ENCODE data around the gene RNF208.

RNF208 gene

DNA sequence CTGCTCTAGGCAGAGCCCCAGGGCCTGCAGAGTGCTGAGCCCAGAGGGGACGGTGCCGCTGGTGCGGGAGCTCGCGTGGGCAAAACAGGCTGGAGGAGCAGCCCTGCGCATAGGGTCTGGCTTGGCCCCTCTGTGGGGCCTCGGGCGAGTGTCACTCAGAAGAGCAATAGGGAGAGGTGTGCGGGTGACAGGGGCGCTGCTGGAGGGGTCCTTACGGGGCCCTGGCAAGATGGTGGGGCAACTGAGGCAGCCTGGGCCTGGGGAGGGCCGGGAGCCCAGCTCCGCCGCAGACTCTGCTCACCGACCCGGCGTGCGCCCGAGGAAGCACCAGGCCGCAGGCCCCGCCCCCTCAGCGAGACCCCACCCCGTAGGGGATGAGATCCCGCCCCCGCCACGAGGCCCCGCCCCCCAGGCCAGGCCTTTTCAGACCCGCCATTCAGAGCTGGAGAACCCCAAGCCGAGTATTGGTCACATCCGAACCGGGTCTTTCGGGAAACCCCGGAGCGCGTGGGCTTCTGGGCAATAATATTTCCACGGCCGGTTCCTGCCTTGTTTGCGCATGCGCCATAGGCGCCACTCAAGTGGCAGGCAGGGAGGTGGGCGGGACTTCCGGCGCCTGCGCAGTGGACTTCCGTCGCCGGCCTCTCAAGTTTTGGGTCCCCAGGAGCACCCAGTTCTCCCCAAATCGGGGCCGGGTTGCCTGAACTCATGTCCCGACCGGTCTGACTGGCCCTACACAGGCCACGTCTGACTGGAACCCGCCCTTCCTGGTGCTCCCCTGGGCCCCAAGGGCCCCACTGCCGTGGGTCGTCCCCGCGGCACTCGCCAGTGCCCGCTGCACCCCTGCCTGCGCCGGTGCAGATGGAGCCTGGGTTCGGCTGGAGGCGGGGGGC is 1.3 kb upstream of the RNF208 start:
- Histone ChIP-seq H3K23ac (ENCODE audit: low read length in 2 of 2) (peak overlapping the region in 1 of 2 experiments; percentile 36), H3K27me3 (ENCODE audit: control insufficient read depth in 1 of 2, insufficient read depth in 1 of 2, low read length in 2 of 2) (peaks cover 0 to 4% of the 10 kb centered on the region in 2 experiments), H3K18ac (ENCODE audit: low read depth in 1 of 2, low read length in 2 of 2) (peak overlapping the region; percentile 74 to 93), H3K27ac (ENCODE audit: low read length, poor library complexity, severe bottlenecking) (peak overlapping the region; percentile 25), H3K36me3 (ENCODE audit: control insufficient read depth in 1 of 2, insufficient read depth in 2 of 2, low read depth in 1 of 2, low read length in 2 of 2) (peaks cover 0 to 10% of the 10 kb centered on the region in 2 experiments), H3K14ac (ENCODE audit: low read length in 2 of 2) (peak overlapping the region in 1 of 2 experiments; percentile 97), H3K79me1 (replicated peaks; ENCODE audit: low read length, poor library complexity, severe bottlenecking) (no peaks in the 10 kb centered on the region), H2BK5ac (ENCODE audit: low read depth, low read length, poor library complexity, severe bottlenecking) (no peak overlapping the region), H2BK120ac (ENCODE audit: low read depth, low read length) (no peak overlapping the region), H2AK5ac (ENCODE audit: low read length, severe bottlenecking) (no peak overlapping the region), H3K4ac (ENCODE audit: low read depth in 1 of 2, low read length in 2 of 2) (peak overlapping the region in 1 of 2 experiments; percentile 90), H3K4me3 (ENCODE audit: insufficient read depth in 1 of 2, low read depth in 1 of 2, low read length in 2 of 2) (peak overlapping the region; percentile 71 to 86), H4K91ac (ENCODE audit: low read length) (peak overlapping the region; percentile 86), H3K9ac (ENCODE audit: low read length) (peak overlapping the region; percentile 92), H3K4me1 (ENCODE audit: control insufficient read depth, insufficient read depth, low read depth, low read length) (peaks cover 59% of the 10 kb centered on the region), H3K9me3 (ENCODE audit: control insufficient read depth, low read length) (no peaks in the 10 kb centered on the region), H2AFZ (ENCODE audit: low read depth, low read length) (peak overlapping the region; percentile 96), H2BK12ac (ENCODE audit: low read length in 2 of 2) (no peak overlapping the region), H3K4me2 (ENCODE audit: low read length, poor library complexity, severe bottlenecking) (peak overlapping the region; percentile 85), H4K8ac (ENCODE audit: low read length) (peak overlapping the region; percentile 92), H2BK15ac (ENCODE audit: low read depth, poor library complexity, severe bottlenecking) (no peak overlapping the region)
- 1% methylated on average over 62 of the region's 63 CpGs for WGBS
- DNase-seq = peak; percentile 98

GRCh38 chr9:137221506-137222111 is 431 bp downstream of the RNF208 start:
- 23% methylated on average over 27 of the region's 61 CpGs for WGBS
- peak overlapping the region; percentile 80 for H3K4me2 ChIP-seq (ENCODE audit: low read length, poor library complexity, severe bottlenecking)

GRCh38 chr9:137221095-137221505 is 940 bp downstream of the RNF208 start:
- Histone ChIP-seq H3K79me1 (replicated peaks; ENCODE audit: low read length, poor library complexity, severe bottlenecking) (no peaks in the 10 kb centered on the region), H2BK12ac (ENCODE audit: low read length in 2 of 2) (no peak overlapping the region), H3K27ac (ENCODE audit: low read length, poor library complexity, severe bottlenecking) (no peak overlapping the region), H3K4me2 (ENCODE audit: low read length, poor library complexity, severe bottlenecking) (peak overlapping the region; percentile 80), H4K91ac (ENCODE audit: low read length) (no peak overlapping the region), H3K9me3 (ENCODE audit: control insufficient read depth, low read length) (no peaks in the 10 kb centered on the region), H3K4me3 (ENCODE audit: insufficient read depth in 1 of 2, low read depth in 1 of 2, low read length in 2 of 2) (no peak overlapping the region), H3K14ac (ENCODE audit: low read length in 2 of 2) (no peak overlapping the region), H4K8ac (ENCODE audit: low read length) (no peak overlapping the region), H3K9ac (ENCODE audit: low read length) (no peak overlapping the region), H2AK5ac (ENCODE audit: low read length, severe bottlenecking) (no peak overlapping the region), H3K4me1 (ENCODE audit: control insufficient read depth, insufficient read depth, low read depth, low read length) (peaks cover 70% of the 10 kb centered on the region), H3K4ac (ENCODE audit: low read depth in 1 of 2, low read length in 2 of 2) (no peak overlapping the region), H2AFZ (ENCODE audit: low read depth, low read length) (no peak overlapping the region), H3K18ac (ENCODE audit: low read depth in 1 of 2, low read length in 2 of 2) (no peak overlapping the region), H3K23ac (ENCODE audit: low read length in 2 of 2) (no peak overlapping the region), H2BK120ac (ENCODE audit: low read depth, low read length) (no peak overlapping the region), H2BK15ac (ENCODE audit: low read depth, poor library complexity, severe bottlenecking) (no peak overlapping the region), H3K36me3 (ENCODE audit: control insufficient read depth in 1 of 2, insufficient read depth in 2 of 2, low read depth in 1 of 2, low read length in 2 of 2) (peaks cover 0 to 19% of the 10 kb centered on the region in 2 experiments), H2BK5ac (ENCODE audit: low read depth, low read length, poor library complexity, severe bottlenecking) (no peak overlapping the region), H3K27me3 (ENCODE audit: control insufficient read depth in 1 of 2, insufficient read depth in 1 of 2, low read length in 2 of 2) (no peaks in the 10 kb centered on the region)
- no peak for DNase-seq
- WGBS = 92% methylated on average over 8 of the region's 14 CpGs

More at GRCh38 chr9:137221506-137222111, 431 bp downstream of the RNF208 start:
- Histone ChIP-seq H4K8ac (ENCODE audit: low read length) (peak overlapping the region; percentile 50), H3K27me3 (ENCODE audit: control insufficient read depth in 1 of 2, insufficient read depth in 1 of 2, low read length in 2 of 2) (no peaks in the 10 kb centered on the region), H3K27ac (ENCODE audit: low read length, poor library complexity, severe bottlenecking) (no peak overlapping the region), H3K36me3 (ENCODE audit: control insufficient read depth in 1 of 2, insufficient read depth in 2 of 2, low read depth in 1 of 2, low read length in 2 of 2) (peaks cover 0 to 14% of the 10 kb centered on the region in 2 experiments), H3K18ac (ENCODE audit: low read depth in 1 of 2, low read length in 2 of 2) (peak overlapping the region in 1 of 2 experiments; percentile 31), H2BK5ac (ENCODE audit: low read depth, low read length, poor library complexity, severe bottlenecking) (no peak overlapping the region), H2BK12ac (ENCODE audit: low read length in 2 of 2) (no peak overlapping the region), H2BK120ac (ENCODE audit: low read depth, low read length) (no peak overlapping the region), H2AFZ (ENCODE audit: low read depth, low read length) (no peak overlapping the region), H3K9ac (ENCODE audit: low read length) (no peak overlapping the region), H3K4ac (ENCODE audit: low read depth in 1 of 2, low read length in 2 of 2) (no peak overlapping the region), H3K14ac (ENCODE audit: low read length in 2 of 2) (no peak overlapping the region), H3K4me3 (ENCODE audit: insufficient read depth in 1 of 2, low read depth in 1 of 2, low read length in 2 of 2) (peak overlapping the region in 1 of 2 experiments; percentile 54), H2BK15ac (ENCODE audit: low read depth, poor library complexity, severe bottlenecking) (no peak overlapping the region), H3K4me1 (ENCODE audit: control insufficient read depth, insufficient read depth, low read depth, low read length) (peaks cover 69% of the 10 kb centered on the region), H3K79me1 (replicated peaks; ENCODE audit: low read length, poor library complexity, severe bottlenecking) (no peaks in the 10 kb centered on the region), H3K23ac (ENCODE audit: low read length in 2 of 2) (no peak overlapping the region), H3K9me3 (ENCODE audit: control insufficient read depth, low read length) (no peaks in the 10 kb centered on the region), H2AK5ac (ENCODE audit: low read length, severe bottlenecking) (no peak overlapping the region), H4K91ac (ENCODE audit: low read length) (no peak overlapping the region)
- no peak for DNase-seq
